ENCODE results near the gene HIBADH.

- TF ChIP-seq GATA2 (IDR thresholded peaks at IDR 0.05; ENCODE audit: low read depth, low read length): no peak
- no peak for TF ChIP-seq GATA3 (IDR thresholded peaks at IDR 0.05; ENCODE audit: low read depth, low read length)
Observed at GRCh38 chr7:27564881-27565482, 97.7 kb downstream of the HIBADH start.
